Measurements from ENCODE around the gene GUCD1.

GUCD1 gene

DNA sequence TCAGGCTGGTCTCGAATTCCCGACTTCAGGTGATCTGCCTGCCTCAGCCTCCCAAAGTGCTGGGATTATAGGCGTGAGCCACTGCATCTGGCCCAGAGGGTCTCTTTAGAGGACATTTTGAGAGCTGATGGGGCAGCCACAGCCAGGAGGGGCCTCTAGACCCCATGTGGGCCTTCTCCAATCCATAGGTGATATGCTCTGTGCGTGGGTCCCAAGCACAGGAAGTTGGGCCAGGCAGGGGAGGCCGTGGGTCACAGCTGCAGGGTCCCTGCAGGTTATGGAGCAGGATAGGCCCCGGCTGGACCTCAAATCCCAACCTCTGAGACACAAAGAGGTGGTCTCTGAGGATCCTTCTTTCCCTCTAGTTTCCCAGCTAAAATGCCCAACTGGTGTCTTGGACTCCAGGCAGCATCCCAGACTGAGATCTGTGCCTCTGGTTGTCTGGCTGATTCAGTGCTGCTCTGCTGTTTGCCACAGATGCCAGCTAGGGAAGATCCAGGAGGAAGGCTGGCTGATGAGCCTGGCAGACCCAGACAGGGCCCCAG lies 36.4 kb upstream of the GUCD1 start:
- no peak for DNase-seq (ENCODE audit: low read depth in 2 of 2)
- TF ChIP-seq, protein P1, sequence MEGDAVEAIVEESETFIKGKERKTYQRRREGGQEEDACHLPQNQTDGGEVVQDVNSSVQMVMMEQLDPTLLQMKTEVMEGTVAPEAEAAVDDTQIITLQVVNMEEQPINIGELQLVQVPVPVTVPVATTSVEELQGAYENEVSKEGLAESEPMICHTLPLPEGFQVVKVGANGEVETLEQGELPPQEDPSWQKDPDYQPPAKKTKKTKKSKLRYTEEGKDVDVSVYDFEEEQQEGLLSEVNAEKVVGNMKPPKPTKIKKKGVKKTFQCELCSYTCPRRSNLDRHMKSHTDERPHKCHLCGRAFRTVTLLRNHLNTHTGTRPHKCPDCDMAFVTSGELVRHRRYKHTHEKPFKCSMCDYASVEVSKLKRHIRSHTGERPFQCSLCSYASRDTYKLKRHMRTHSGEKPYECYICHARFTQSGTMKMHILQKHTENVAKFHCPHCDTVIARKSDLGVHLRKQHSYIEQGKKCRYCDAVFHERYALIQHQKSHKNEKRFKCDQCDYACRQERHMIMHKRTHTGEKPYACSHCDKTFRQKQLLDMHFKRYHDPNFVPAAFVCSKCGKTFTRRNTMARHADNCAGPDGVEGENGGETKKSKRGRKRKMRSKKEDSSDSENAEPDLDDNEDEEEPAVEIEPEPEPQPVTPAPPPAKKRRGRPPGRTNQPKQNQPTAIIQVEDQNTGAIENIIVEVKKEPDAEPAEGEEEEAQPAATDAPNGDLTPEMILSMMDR (IDR thresholded peaks at IDR 0.05; ENCODE audit: low read depth, low read length) = no peak
- H3K4me3 ChIP-seq (replicated peaks in 1 of 2; ENCODE audit: low read depth in 2 of 2, low read length in 2 of 2) = no peak overlapping the region

DNA sequence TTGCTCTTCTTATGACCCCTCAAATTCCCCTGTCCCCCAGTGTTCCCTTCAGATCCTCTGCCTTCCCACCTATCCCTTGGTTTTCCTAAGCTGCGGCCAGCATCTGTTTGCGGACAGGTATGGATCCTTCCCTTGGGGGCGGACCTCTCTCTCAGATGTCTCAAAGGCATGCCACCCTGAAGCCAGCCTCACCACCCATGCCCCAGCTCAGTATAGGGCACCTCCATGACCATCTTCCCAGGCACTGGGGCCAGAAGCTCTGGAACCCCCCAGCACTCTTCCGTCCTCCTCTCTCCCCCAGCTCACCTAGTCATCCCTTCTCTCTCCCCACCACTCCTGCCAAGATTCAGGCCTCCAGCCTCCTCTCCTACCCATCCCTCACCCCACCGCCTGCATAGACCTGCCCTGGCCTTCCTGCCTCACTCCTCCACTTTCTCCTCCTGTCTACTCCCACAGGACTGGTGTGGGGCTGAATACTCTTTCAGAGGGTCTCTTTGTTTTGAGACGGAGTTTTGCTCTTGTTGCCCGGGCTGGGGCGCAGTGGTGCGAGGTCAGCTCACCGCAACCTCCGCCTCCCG lies 35.7 kb upstream of the GUCD1 start:
- TF ChIP-seq, protein P1 (IDR thresholded peaks at IDR 0.05; ENCODE audit: low read depth, low read length) = no peak
- no peak for DNase-seq (ENCODE audit: low read depth in 2 of 2)
- no peak overlapping the region for H3K4me3 ChIP-seq (replicated peaks in 1 of 2; ENCODE audit: low read depth in 2 of 2, low read length in 2 of 2)

DNA sequence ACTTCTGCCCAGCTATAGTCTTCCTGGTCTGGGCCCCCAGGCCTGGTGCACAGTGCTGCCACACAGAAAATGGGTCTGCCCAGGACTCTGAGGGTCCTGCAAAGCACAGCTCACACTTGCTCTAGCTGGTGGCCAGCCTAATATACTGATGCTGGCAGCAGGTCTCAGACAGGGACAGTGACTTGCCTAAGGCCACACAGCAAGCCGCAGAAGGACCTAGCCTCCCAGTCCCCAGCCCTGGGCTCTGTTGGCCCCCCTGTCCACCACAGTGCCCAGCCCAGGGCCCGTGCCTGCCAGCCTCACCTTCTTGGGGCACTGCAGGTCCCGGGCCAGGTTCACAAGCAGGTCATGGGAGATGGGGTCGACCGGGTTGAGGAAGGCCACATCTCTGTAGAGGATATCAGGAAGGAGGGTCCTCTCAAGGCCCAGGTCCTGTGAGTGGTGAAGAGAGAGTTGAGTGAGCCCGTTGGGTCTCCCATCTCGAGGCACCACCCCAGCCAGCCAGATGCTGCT lies 34.6 kb upstream of the GUCD1 start:
- TF ChIP-seq, protein P1 (IDR thresholded peaks at IDR 0.05; ENCODE audit: low read depth, low read length) = no peak
- no peak for DNase-seq (ENCODE audit: low read depth in 2 of 2)
- no peak overlapping the region for H3K4me3 ChIP-seq (replicated peaks in 1 of 2; ENCODE audit: low read depth in 2 of 2, low read length in 2 of 2)

DNA sequence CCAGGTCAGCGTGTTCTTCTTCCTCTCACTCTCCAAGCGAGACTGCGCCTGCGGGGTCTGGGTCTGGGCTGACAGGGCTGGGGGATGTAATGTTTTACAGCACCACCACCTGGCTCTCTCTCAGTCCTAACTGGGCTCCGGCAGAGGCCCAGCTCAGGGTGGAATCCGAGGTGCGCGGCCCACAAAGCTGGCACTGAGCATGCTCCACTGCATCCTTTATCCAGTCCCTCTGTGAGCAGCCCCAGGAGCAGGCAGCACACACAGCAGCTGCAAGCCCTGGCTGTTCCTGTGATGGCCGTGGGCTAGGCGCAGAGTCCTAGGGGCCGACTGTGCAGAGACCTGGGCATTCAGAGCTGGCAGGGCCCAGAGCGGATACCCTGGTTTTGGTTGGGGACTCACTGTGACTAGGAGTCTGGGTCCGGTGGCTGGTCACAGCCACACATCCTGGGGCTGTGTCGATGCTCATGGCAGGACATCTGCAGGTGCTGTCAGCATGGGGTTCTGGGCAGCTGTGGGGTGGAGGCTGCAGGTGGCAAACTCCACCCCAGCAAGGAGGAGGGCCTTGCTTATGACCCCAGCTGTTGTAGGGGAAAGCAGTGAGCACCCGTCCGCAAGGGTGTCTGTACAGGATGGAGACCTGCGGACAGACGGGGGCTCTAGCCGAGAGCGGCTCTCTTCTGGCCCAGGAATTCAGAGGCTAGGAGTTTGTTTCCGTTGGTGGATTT lies 34.0 kb upstream of the GUCD1 start:
- DNase-seq (ENCODE audit: low read depth in 2 of 2) = no peak
- H3K4me3 ChIP-seq (replicated peaks in 1 of 2; ENCODE audit: low read depth in 2 of 2, low read length in 2 of 2) = no peak overlapping the region
- TF ChIP-seq, protein P1 (IDR thresholded peaks at IDR 0.05; ENCODE audit: low read depth, low read length) = no peak

DNA sequence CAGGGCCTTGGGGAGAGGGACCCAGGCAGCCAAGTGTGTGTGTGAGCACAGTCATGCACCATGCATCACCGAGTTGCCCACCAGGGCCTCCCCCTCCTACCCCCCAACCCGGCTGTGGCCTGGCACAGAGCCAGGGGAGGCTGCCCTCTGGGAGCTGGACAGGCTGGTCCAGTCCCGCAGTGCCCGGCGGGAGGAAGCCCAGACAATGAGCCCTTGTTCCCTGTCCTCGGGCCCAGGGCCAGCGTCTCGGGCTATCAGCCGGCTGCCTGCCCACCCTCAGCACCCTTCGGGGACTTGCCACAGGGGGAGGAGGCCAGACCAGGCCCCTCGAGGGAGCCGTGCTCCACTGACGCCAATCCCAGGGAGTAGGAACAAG lies 33.4 kb upstream of the GUCD1 start:
- DNase-seq (ENCODE audit: low read depth in 2 of 2) = peak in 1 of 2 donors; percentile 32

DNA sequence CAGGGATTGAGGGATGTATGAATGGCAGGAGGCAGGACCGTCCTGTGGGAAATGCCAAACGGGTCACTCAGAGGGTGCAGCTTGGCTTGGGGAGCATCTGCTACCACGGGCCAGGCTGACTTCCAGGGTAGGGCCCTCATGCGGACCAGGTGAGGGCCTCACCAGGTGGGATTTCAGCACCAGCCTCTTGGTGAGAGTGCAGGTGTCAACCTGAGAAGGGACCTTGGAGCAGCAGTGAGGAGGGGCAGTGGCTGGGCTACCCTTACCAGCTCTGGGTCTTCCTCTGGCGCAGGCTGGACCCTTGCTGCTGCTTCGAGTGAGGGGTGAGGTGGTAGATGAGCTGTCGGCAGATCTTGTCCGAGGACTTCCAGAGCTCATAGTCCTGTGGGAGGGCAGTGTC lies 33.0 kb upstream of the GUCD1 start:
- no peak for DNase-seq (ENCODE audit: low read depth in 2 of 2)
- no peak overlapping the region for H3K4me3 ChIP-seq (replicated peaks in 1 of 2; ENCODE audit: low read depth in 2 of 2, low read length in 2 of 2)
- TF ChIP-seq, protein P1 (IDR thresholded peaks at IDR 0.05; ENCODE audit: low read depth, low read length) = no peak

More for the DNA sequence above, 33.4 kb upstream of the GUCD1 start:
- TF ChIP-seq, protein P1 (IDR thresholded peaks at IDR 0.05; ENCODE audit: low read depth, low read length) = no peak
- no peak overlapping the region for H3K4me3 ChIP-seq (replicated peaks in 1 of 2; ENCODE audit: low read depth in 2 of 2, low read length in 2 of 2)
